Fibroblast of skin of left quadriceps (primary cell): Measurements from ENCODE around the gene CRACDL.
A peak's percentile ranks its signal among the peaks of the same experiment; 100 is the strongest.

Source experiments
- DNase-seq, 2 experiments: peaks; one replicate each; pipeline ENCODE4 v3.0.0-alpha.2; 2013; ENCODE audit warnings: low read depth in 2 of 2

Gene CRACDL

GRCh38 chr2:98927027-98927426 is 9.0 kb downstream of the CRACDL start:
- DNase-seq: no peak

DNA sequence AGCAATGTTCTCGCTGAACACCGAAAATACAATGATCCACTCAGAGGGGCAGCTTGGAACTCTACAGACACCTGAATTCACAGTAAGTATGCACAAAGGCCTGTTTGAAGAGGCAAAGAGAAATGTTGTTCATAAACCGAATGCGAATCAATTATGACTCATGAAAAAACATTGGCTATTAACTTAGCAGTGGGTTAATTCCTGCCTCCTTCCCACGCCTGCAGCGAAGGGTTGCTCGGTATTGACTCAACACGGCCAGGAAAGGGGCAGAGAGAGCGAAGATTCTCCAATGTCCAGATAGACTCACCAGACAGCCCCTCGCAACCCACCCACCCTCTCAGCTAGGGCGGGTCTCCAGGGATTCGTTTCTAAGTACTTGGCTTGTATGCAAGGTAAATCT is 9.4 kb downstream of the CRACDL start:
- no peak for DNase-seq

DNA sequence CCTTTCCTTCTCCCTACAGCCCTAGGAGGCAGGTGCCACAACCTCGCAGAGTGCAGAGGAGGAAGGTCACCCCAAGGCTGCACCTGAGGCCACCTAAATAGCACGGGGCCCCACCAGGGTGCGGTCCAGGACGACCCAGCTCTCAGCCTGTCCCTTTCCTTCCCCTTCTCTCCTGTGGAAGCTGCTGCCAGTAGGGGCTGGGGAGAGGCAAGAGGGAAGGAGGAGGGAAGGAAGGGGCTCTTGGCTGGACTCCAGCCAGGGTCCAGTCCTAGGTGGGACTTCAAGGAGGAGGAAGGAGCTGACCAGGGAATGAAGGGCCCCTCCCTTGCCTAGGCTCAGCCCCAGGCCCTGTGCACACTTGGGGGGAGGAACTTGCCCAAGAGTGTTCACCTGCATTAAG is 11.1 kb downstream of the CRACDL start:
- no peak for DNase-seq

DNA sequence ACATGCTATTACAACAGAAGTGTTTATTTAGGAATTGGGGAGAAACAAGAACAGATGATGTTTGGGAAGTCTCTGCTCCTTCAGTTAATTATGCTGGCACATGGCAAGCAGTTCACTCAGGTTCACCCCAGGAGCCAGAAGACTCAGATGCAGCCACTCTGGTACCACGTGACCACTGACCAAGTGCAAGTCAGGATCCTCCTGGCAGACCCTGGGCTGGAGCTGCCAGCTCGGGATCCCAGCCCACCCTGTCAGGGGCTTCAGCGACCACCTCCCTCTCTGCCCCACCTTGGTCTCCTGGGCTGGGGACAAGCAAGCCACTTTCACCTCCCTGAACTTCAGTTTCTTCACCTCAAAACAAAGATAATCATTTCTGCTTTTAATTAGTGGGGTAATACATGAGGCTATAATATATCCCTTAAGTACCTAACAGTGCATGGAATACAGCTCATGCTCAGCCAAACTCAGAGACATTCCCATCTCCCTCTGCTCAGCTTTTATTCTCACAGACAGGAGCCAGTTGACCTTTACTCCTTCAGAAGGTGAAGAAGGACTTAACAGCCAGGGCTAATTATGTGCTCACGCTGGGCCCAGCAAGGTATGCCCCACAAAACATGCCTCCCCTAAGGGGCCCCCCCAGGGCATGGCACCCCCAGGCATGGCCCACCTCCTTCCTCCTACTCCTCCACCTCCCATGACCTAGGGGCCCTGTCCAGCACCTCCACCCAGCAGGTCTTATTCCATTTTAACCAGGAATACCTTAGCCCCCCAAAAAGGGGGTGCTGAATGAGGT is 11.8 kb downstream of the CRACDL start:
- no peak for DNase-seq

DNA sequence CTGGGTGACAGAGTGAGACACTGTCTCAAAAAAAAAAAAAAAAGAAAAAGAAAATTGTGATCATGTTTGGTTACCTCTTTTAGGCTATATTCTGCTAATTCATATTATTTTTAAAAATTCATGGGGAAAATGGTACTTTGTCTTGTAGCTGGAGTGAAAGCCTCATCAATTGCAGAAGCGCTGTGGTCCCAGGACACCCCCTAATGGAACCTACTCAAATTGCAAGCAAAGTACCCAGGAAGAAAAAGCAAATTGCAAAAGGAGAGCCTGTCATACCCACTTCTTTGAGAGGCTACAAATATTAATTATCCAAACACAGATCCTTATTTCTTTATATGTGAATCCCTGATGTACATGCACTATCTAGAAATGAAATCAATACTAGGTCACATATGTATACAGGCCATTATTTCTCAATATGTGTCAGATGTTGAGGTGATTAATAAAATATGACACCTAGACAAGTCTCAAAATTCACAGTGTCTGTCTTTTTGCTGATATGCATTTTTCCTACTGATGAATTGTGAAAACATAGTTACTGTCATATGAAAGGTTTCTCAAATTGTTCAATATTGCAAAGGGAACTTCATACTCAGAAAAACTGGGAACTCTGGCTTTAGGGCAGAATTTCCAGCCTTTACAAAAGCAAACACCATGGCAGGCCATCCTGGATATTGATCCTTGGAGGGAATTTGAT is 12.6 kb downstream of the CRACDL start:
- no peak for DNase-seq

DNA sequence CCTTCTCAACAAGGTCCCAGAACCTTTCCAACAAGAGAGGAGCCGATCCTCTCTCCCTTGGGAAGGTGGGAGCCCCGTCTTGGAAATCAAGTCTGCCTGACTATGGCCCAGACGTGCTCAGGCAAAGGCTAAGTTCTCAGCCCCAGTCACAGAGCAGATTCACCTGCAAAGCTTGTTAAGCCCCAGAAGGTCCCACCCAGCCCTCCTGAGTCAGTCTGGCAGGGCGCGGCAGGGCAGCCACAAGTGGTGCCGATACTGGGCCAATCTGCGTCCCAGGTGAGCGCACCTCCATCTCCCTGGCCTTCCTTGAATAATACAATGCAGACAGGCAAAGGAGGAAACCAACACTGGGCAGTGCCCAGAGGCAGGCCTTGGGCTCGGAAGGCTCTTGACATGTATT is 15.0 kb downstream of the CRACDL start:
- DNase-seq: no peak

GRCh38 chr2:98917031-98917471 is 19.0 kb downstream of the CRACDL start:
- DNase-seq: peak; percentile 80 to 81

DNA sequence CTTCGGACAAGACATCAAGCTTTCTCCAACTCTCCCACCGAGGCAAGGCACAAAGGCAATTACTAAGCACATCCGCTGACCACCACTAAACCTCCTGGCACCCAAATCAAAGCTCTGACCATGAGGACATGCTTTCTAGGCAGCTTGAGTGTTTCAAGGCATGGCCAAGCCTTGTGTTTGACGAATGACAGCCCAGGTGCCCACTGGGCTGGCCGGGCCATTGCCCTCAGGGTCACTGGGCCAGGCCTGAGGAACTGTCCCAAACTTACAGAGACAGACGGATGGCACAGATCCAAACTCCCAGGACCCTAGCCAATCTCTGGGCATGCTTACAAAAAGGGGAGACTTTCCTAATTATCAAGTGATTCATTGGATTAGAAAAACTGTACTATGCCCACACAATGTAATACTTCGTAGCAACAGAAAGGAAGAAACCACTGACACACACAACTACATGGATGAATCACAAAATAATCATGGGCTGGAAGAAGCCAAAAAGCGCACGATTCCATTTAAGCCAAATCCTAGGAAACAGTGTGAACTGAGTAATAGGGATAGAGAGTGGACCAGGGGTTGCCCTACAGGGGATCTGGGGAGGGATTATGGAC is 20.2 kb downstream of the CRACDL start:
- DNase-seq: peak in 1 of 2 experiments; percentile 19

DNA sequence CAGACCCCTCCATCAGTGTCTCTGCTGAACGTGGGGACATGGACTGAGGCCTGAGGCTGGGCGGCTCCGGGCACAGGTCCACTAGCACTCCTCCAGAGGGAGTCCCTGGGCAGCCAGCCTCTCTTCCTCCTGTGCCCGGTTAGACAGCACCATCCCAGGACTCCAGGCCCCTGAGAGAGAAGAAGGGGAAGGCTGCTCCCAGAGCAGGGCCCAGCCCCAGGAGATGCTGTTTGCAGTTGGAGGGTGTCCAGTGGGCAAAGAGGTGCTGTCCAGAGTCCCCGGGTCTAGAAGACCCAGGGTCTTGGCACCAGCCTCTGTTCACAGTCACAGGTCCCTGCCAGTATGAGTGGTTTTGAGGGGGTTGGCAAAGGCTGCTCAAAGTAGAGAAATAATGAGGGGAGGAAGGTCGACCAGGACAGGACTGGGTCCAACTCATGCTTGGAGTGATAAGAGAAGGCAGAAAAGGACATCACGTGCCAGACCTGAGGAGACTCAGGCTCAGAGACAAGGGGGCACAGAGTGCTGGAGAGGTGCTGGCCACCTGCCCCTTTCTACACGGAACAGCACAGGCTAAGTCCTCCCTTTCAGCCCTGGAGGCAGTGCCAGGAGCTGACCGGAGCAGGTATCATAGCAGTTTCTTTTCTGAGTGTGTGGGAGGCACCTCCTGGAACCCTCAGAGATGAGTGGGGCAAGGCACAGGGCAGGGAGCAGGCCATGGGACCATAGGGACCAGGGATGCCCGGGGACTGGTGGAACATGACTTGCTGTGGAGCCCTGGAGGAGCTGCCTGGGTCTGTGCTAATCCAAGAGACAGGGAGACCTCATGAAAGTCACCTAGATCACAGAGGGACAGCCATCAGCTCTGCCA is 21.1 kb downstream of the CRACDL start:
- no peak for DNase-seq

GRCh38 chr2:98913916-98914712 is 21.9 kb downstream of the CRACDL start:
- no peak for DNase-seq

DNA sequence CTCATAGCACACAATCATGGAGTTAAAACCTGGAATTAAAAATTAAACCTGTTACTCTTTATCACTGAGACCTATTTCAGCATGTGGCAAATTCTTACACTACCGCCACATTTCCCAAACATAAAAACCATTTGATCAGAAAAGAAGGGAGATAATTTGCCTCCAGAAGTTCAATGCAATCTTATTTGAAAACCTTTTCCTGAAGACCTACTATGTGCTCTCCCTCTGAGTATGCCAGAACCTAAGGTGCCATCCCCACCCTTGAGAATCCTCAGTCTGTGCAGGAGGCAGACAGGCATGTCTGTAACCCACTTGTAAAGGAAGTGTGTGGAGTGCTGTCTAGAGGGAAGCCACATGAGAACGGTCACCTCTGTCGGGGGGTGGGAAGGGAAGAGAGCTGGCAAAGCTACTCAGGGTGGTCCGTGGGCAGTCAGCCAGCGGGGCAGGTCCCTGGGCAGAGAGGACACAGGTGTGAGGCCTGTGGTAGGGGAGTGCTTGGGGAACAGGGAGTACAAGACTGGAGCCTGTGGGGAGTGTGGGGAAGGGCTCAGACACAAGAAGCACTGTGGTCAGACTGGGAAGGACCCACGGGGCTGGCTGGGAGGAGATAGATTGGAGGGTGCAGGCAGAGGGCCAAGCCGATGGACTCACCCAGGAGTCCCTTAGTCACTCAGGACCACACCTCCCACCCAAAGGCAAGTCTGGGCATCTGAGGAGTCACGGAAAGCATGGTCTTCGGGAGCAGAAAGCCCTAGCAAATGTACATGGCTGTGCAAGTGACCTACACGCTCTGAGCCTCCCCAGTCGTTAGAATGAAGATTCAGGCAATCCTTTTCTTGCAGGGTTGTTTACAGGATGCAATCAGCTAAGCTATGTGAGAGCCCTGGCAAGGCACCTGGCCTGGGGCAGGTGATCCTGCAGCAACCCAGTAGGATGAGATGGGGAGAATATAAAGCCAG is 22.8 kb downstream of the CRACDL start:
- no peak for DNase-seq

DNA sequence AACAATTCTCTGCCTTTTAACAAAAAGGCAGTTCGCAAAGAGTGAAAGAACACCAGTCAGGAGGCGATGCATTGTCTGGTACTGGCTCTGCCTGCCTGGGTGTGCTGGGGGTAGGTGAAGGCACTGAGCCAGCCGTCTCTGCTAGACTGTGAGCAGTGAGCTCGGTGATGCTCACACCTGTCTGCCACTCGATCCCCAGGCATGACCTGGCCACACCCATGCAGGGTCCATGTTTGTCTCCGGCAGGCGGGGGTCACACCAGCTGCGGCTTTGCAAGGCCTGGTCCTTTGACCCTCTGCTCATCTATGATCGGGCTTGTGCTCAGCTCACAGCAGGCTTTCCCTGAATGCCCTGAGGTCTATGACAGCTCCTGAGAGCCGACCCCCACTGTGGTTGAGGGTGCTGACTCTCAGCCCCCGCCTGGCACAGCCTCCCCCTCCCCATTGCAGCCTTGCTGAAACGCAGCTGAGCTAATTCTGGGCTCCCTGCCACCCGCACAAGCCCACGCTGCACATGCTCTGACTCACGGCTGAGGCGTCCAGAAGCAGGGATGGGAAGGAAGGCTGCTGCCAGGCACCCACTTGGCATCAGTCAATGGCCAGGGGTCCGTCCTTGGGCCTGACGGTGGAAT is 23.7 kb downstream of the CRACDL start:
- DNase-seq: peak; percentile 48 to 50

- no peak for DNase-seq
These were observed 24.5 kb downstream of the CRACDL start for GRCh38 chr2:98911376-98912154.

GRCh38 chr2:98911126-98911375 is 25.0 kb downstream of the CRACDL start:
- DNase-seq: no peak

GRCh38 chr2:98910349-98911125 is 25.5 kb downstream of the CRACDL start:
- no peak for DNase-seq

DNA sequence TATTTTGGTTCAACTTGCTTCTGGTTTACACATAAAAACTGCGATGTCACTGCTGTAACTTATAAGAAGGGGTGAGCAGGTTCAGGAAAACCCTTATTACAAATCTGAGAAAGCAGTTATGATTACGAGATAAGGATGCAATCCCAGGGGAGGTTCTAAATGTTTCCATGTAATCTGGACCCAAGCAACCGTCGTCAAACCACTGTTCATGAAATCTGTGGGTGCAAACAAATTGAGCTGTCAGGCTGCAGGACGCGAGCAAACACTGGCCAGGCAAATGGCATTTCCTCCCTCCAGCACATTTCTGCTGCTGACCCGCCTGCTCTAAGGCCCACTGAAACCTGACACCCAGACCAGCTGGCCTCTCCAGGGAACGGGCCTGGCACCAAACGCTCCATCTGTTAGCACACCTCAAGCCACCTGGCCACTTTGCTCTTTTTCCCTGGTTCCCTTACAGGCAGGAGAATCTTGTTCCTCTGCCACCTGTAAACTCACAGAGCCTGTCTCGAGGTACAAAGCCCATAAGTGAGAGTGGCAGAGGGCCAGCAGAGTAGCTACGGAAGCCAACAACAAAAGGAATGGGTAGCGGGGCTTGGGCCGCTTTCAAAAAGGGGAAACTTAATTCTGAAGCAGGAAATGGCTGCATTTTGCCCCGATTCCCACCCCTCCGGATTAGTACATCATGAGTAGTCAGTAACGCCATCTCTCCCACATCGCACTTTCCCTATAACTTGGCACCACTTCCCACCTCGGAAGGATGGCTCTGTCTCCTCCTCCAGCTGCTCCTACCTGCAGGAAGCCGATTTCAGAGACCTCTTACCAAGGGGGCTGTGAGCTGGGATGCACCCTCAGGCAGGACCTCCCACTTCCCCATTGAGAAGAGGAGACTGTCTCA is 26.5 kb downstream of the CRACDL start:
- peak in 1 of 2 experiments; percentile 4 for DNase-seq

GRCh38 chr2:98908931-98909316 is 27.1 kb downstream of the CRACDL start:
- peak in 1 of 2 experiments; percentile 8 for DNase-seq
